Vagina (tissue), 2 donors: Measurements from ENCODE around the gene FGA.

Experiments
- POLR2A ChIP-seq, 2 donors: fragments of 450-650 bp; IDR thresholded peaks; one replicate each; pipeline ENCODE4 v1.6.1; 2017; ENCODE audit warnings: antibody characterized with exemption in 2 of 2, mild to moderate bottlenecking in 2 of 2, moderate library complexity in 2 of 2
- TF ChIP-seq, protein P1 (sequence below), 3 experiments: fragments of 450-650 bp in 2 of 3; fragments of 200-600 bp in 1 of 3; sonication (generic) in 1 of 3; IDR thresholded peaks; one replicate each; pipeline ENCODE4 v1.5.1; 2017 to 2019; ENCODE audit warnings: antibody characterized with exemption in 3 of 3, mild to moderate bottlenecking in 2 of 3, moderate library complexity in 2 of 3

DNA sequence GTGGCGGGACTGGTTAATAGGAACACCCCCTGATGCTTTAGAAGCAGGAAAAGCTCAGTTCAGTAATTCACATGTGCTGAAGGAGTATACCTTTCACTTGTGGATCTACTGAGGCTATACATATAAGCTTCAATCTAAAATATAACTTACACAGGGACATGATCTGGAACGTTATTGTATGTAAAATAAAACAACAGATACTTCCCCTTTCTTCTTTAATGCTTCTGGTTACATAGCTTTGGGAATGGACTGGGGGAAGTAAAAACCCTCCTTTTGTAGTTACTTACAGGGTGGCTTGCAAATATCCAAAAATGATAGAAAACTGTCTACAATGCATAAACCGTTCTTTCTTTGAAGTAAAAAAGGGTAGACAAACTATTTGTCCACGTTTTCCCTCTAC lies 20.0 kb upstream of the FGA start:
- TF ChIP-seq, protein P1, sequence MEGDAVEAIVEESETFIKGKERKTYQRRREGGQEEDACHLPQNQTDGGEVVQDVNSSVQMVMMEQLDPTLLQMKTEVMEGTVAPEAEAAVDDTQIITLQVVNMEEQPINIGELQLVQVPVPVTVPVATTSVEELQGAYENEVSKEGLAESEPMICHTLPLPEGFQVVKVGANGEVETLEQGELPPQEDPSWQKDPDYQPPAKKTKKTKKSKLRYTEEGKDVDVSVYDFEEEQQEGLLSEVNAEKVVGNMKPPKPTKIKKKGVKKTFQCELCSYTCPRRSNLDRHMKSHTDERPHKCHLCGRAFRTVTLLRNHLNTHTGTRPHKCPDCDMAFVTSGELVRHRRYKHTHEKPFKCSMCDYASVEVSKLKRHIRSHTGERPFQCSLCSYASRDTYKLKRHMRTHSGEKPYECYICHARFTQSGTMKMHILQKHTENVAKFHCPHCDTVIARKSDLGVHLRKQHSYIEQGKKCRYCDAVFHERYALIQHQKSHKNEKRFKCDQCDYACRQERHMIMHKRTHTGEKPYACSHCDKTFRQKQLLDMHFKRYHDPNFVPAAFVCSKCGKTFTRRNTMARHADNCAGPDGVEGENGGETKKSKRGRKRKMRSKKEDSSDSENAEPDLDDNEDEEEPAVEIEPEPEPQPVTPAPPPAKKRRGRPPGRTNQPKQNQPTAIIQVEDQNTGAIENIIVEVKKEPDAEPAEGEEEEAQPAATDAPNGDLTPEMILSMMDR (IDR thresholded peaks at IDR 0.05), result no peak
- no peak for TF ChIP-seq POLR2A (IDR thresholded peaks at IDR 0.05)
